Inflammatory macrophage treated with lipopolysaccharide for 4 hours (primary cell): ENCODE data around the gene ITGA1.
A peak's percentile ranks its signal among the peaks of the same experiment; 100 is the strongest.
"Not testable (repeated sequence)": the region's sequence is repeated elsewhere in the genome, so short reads cannot be mapped to it uniquely, and the experiment has no call there.

ENCODE experiments used
- DNase-seq: peaks from one replicate; pipeline ENCODE4 v3.0.0-alpha.2; 2020

ITGA1 gene

GRCh38 chr5:52802974-52803336 lies 15.2 kb downstream of the ITGA1 start:
- peak; percentile 34 for DNase-seq

- DNase-seq = peak; percentile 35
These were observed 16.7 kb downstream of the ITGA1 start for GRCh38 chr5:52804387-52804791.

GRCh38 chr5:52804981-52805380 lies 17.3 kb downstream of the ITGA1 start:
- peak; percentile 48 for DNase-seq

- no peak for DNase-seq
These were observed 17.9 kb downstream of the ITGA1 start for GRCh38 chr5:52805615-52806014.

GRCh38 chr5:52807037-52807436 lies 19.3 kb downstream of the ITGA1 start:
- DNase-seq = no peak

GRCh38 chr5:52807723-52808122 lies 20.0 kb downstream of the ITGA1 start:
- DNase-seq = no peak

GRCh38 chr5:52808316-52808901 lies 20.7 kb downstream of the ITGA1 start:
- no peak for DNase-seq

GRCh38 chr5:52809884-52810283 lies 22.2 kb downstream of the ITGA1 start:
- peak; percentile 83 for DNase-seq

- DNase-seq = no peak
These were observed 22.7 kb downstream of the ITGA1 start for GRCh38 chr5:52810426-52810825.

GRCh38 chr5:52811067-52811749 lies 23.5 kb downstream of the ITGA1 start:
- DNase-seq = peak; percentile 96

- DNase-seq = no peak
These were observed 26.8 kb downstream of the ITGA1 start for GRCh38 chr5:52814352-52815148.

- no peak for DNase-seq
These were observed 30.1 kb downstream of the ITGA1 start for GRCh38 chr5:52817818-52818217.

GRCh38 chr5:52818360-52818759 lies 30.6 kb downstream of the ITGA1 start:
- no peak for DNase-seq

- not testable (repeated sequence) for DNase-seq
These were observed 31.1 kb downstream of the ITGA1 start for GRCh38 chr5:52818807-52819206.

- no peak for DNase-seq
These were observed 34.2 kb downstream of the ITGA1 start for GRCh38 chr5:52821901-52822300.

- no peak for DNase-seq
These were observed 34.7 kb downstream of the ITGA1 start for GRCh38 chr5:52822437-52822836.

- DNase-seq = peak; percentile 30
These were observed 37.1 kb downstream of the ITGA1 start for GRCh38 chr5:52824827-52825226.

GRCh38 chr5:52825826-52826225 lies 38.1 kb downstream of the ITGA1 start:
- DNase-seq = peak; percentile 38

GRCh38 chr5:52827815-52828214 lies 40.1 kb downstream of the ITGA1 start:
- no peak for DNase-seq

- DNase-seq = no peak
These were observed 41.9 kb downstream of the ITGA1 start for GRCh38 chr5:52829664-52830063.

- DNase-seq = no peak
These were observed 42.9 kb downstream of the ITGA1 start for GRCh38 chr5:52830650-52831049.

GRCh38 chr5:52831786-52832511 lies 44.2 kb downstream of the ITGA1 start:
- DNase-seq = peak; percentile 51

- no peak for DNase-seq
These were observed 46.6 kb downstream of the ITGA1 start for GRCh38 chr5:52834320-52834719.
